ENCODE measurements around the gene ST8SIA1.

- TF ChIP-seq CTCF (IDR thresholded peaks at IDR 0.05) (no peak), POLR2A (IDR thresholded peaks at IDR 0.05) (no peak)
These were observed 91.8 kb downstream of the ST8SIA1 start for GRCh38 chr12:22242726-22243125.
